GM12891 (cell line): ENCODE results near the gene MUC5AC.

Experiments
- PAX5 ChIP-seq: IDR thresholded peaks from 2 replicates; pipeline ENCODE4 v1.6.1; 2011; ENCODE audit warnings: low read length, moderate library complexity, mild to moderate bottlenecking; ENCODE audit not compliant: insufficient read depth, severe bottlenecking
- POLR2A ChIP-seq: IDR thresholded peaks from 2 replicates; pipeline ENCODE4 v1.6.1; 2011; ENCODE audit warnings: low read depth, low read length, control low read depth
- POLR2AphosphoS5 ChIP-seq: IDR thresholded peaks from 2 replicates; pipeline ENCODE4 v1.6.1; 2011; ENCODE audit warnings: low read depth, low read length, control low read depth
- POU2F2 ChIP-seq: IDR thresholded peaks from 2 replicates; pipeline ENCODE4 v1.6.1; 2011; ENCODE audit warnings: low read depth, mild to moderate bottlenecking, control low read depth, low read length, moderate library complexity
- SPI1 ChIP-seq: IDR thresholded peaks from 2 replicates; pipeline ENCODE4 v1.6.1; 2011; ENCODE audit warnings: low read depth, low read length, control low read depth
- TAF1 ChIP-seq: IDR thresholded peaks from 2 replicates; pipeline ENCODE4 v1.6.1; 2011; ENCODE audit warnings: low read depth, low read length, control low read depth

- TF ChIP-seq POLR2A (no peak), TAF1 (no peak), POLR2AphosphoS5 (no peak), SPI1 (no peak), POU2F2 (no peak), PAX5 (no peak)
Observed at GRCh38 chr11:1129611-1130160, 28.1 kb upstream of the MUC5AC start.
